ENCODE results near the gene RPL3.
"Not testable (repeated sequence)": the region's sequence is repeated elsewhere in the genome, so short reads cannot be mapped to it uniquely, and the experiment has no call there.

The RPL3 gene

GRCh38 chr22:39319284-39320022 is at the start of gene RPL3:
TSS of gene RPL3 (minus strand) at chr22:39319623. CDS start at chr22:39319597, 26 bp downstream.
- peak; percentile 97 to 98 for DNase-seq

DNA sequence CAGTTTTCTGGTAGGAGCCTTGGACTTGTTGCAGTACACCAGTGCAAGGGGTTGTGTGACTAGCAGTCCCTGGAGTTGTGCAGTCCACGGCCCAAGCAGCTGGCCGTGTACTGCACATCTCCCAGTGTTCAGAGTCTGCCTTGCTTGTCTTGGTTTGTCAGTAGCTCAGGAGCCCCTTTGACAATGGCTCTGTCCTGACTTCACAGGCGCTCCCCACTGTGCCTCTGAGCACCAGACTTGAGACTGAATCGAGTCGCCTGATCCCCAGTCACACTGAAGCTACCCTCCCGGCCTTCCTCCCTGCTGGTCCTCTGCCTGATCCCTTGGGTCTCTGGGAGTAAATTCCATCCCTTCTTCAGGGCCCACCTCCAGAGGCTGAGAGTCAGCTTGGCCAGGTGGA is 49.8 kb upstream of the RPL3 start:
- DNase-seq = no peak

GRCh38 chr22:39368461-39368911 is 49.1 kb upstream of the RPL3 start:
- no peak for DNase-seq

DNA sequence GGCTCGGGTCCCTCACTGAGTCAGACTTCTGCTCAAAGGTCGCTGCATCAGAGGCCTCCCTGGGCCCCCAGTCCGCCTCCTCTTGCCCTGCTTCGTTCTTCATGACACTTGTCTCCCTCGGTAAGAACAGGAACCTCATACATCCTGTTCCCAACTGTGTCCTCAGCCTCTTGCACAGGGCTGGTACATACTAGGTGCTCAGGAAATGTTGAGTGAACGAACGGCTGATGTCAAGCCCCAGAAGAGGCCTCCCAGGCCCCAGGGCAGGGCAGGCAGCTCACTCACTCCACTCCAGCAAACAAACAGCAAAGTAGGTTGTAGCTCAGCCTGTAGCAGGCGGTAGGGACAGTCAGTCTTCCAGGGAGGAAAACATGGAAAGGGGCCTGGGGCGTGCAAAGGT is 47.6 kb upstream of the RPL3 start:
- DNase-seq = no peak

DNA sequence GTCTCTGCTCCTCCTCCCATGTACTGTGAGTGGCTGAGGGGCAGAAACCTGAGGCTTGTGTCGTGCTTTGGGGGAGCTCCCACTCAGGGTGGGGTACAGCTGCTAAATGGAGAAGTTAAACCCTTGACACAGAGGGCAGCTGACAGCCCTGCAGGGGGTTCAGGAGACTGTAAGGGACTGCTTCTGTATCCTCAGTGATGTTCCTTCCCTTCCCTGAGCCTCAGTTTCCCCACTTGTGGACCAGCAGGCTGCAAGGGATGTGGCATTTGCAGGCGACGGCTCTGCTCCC is 46.0 kb upstream of the RPL3 start:
- no peak for DNase-seq

- no peak for DNase-seq
Observed at GRCh38 chr22:39364714-39365491, 45.5 kb upstream of the RPL3 start.

DNA sequence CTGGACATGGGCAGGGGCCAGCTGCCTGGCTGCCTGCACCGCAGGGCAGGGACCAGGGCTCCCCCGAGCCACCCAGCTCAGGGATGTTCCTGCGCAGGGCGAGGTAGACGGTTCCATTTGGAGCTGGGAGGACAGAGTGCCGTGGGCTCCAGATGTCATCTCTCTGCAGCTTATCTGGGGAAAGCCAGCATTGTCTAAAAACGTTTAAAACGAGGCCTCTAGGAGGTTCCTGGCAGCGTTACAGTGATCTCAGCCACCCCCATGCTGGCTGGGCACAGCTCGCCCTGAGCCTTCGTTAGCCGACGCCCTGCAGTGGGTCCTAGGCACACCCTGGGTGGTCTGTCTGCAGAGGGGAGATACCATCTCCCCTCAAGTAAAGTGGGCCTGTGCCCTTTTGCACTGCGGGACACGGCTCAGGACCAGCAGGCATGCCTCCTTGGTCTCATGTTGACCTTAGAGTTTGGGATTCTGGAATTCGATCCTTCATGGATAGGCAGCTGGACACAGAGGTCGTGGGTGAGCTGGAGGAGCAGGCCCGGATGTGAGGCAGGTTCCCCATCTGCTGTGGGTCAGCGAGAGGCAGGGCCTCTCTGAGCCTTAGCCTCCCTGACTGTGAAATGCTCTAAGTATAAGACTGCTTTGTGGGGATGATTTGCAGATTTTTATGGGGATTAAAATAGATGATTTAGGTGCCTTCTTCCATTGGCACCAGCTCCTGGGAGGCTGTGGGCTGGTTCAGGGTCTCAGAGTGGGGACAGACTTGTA is 44.5 kb upstream of the RPL3 start:
- DNase-seq = no peak

GRCh38 chr22:39362932-39363331 is 43.5 kb upstream of the RPL3 start:
- no peak for DNase-seq

DNA sequence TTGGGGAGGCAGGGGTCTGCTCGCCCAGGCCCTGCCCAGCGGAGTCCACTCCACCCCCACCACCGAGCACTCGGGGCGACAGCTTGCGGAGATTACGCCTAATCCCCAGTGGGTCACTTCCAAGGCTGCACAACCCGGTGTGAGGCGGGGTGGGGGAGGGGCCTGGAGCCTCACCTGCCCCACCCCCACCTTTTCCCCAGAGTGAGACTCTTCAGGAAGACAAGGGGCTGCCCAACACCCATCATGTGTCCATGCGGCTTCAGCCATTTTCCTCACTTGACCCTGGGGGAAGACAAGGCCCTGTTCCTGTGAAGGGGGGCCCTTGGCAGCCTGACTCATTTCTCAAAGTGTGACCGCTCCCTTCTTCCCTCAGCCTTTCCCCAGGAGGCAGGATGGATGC is 42.8 kb upstream of the RPL3 start:
- no peak for DNase-seq

DNA sequence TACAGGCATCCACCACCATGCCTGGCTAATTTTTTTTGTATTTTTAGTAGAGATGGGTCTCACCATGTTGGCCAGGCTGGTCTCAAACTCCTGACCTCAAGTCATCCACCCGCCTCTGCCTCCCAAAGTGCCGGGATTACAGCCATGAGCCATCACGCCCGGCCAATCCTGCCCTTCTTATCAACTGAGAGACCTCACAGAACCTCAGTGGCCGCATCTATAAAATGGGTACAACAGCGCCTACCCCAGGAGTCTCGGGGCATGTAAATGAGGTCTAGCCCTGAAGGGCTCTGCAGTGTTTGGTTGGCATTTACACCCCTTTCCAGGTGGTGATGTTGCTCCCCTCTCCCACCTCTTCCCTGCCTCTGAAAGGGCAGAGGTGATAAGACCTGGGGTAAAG is 42.1 kb upstream of the RPL3 start:
- no peak for DNase-seq

- DNase-seq = no peak
Observed at GRCh38 chr22:39360674-39361413, 41.4 kb upstream of the RPL3 start.

GRCh38 chr22:39360242-39360641 is 40.8 kb upstream of the RPL3 start:
- DNase-seq = no peak

GRCh38 chr22:39359659-39360195 is 40.3 kb upstream of the RPL3 start:
- DNase-seq = no peak

DNA sequence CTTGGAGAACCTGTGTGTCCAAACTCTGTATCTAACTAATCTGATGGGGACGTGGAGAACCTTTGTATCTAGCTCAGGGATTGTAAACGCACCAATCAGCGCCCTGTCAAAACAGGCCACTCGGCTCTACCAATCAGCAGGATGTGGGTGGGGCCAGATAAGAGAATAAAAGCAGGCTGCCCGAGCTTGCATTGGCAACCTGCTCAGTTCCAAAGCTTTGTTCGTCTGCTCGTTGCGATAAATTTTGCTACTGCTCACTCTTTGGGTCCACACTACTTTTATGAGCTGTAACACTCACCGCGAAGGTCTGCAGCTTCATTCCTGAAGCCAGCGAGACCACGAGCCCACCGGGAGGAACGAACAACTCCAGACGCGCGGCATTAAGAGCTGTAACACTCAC is 38.8 kb upstream of the RPL3 start:
- not testable (repeated sequence) for DNase-seq

- DNase-seq = not testable (repeated sequence)
Observed at GRCh38 chr22:39357110-39358108, 38.0 kb upstream of the RPL3 start.

GRCh38 chr22:39356464-39356863 is 37.0 kb upstream of the RPL3 start:
- no peak for DNase-seq

DNA sequence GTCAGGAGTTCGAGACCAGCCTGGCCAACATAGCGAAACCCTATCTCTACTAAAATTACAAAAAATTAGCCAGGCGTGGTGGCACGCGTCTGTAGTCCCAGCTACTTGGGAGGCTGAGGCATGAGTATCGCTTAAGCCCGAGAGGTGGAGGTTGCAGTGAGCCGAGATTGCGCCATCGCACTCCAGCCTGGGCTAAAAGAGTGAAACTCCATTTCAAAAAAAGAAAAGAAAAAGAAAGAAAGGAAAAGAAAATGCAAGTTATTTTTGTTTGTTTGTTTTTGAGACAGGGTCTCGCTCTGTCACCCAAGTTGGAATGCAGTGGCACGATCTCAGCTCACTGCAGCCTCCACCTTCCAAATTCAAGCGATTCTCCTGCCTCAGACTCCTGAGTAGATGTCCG is 36.4 kb upstream of the RPL3 start:
- not testable (repeated sequence) for DNase-seq

GRCh38 chr22:39355080-39355479 is 35.7 kb upstream of the RPL3 start:
- DNase-seq = no peak

DNA sequence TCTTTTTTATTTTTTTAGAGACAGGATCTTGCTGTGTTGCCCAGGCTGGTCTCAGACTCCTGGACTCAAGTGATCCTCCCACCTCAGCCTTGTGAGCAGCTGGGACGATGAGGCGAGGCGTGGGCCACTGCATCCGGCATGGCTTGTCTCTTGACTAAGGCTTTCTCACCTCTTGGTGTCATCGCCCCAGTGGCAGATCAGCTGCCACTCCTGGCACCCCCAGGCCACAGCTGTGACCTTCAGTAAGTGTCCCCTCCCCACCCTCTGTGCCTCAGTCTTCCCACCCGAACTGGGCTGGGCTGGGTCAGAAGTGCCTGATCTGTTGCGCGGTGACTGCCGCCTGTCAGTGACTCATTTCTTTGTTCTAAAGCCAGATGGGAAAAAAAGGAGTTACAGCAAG is 33.9 kb upstream of the RPL3 start:
- DNase-seq = no peak

GRCh38 chr22:39352306-39352891 is 33.0 kb upstream of the RPL3 start:
- DNase-seq = no peak

GRCh38 chr22:39351689-39352214 is 32.3 kb upstream of the RPL3 start:
- DNase-seq = no peak
